TTC549 (cell line): ENCODE data around the gene RBCK1.

Source experiments
- FAIRE-seq: peaks from 2 replicates; lab custom pipeline; 2012; peaks lifted over from hg19 to GRCh38; lab: Jason Lieb, UNC

Gene RBCK1

GRCh38 chr20:399182-399707, 8.9 kb upstream of the RBCK1 start:
- FAIRE-seq: no peak

GRCh38 chr20:400128-400453, 8.0 kb upstream of the RBCK1 start:
- FAIRE-seq: no peak

- no peak for FAIRE-seq
Measured at GRCh38 chr20:400454-401275, 7.4 kb upstream of the RBCK1 start.

DNA sequence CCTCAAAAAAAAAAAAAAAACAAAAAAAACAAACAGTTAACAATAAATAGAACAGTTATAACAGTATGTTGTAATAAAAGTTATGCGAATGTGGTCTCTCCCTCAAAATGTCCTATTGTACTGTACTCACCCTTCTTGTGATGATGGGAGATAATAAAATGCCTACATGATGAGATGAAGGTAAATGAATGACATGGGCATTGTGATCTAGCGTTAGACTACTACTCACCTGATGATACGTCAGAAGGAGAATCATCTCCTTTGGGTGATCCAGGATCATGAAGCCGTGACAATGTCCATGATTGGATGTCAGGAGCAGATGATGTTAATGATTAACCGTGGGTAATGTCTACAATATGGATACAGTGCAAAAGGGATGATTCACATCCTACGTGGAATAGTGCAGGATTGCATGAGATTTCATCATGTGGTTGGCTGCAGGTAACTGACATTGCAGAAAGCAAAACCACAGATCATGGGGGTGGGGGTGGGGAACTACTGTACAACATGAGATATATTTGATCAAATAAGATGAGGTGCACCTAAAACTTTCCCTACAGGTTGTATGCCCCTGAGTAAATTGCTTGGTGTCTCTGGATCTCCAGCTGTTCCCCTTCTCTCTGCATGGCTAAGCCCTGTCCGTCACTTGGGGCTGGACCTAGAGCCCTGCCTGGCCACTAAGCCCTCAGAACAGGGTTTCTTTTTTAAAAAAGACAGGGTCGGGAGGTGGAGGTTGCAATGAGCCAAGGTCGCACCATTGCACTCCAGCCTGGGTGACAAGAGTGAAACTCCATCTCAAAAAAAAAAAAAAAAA, 6.2 kb upstream of the RBCK1 start:
- no peak for FAIRE-seq

- FAIRE-seq: no peak
Measured at GRCh38 chr20:402496-402885, 5.6 kb upstream of the RBCK1 start.

- FAIRE-seq: no peak
Measured at GRCh38 chr20:402898-403581, 5.1 kb upstream of the RBCK1 start.

DNA sequence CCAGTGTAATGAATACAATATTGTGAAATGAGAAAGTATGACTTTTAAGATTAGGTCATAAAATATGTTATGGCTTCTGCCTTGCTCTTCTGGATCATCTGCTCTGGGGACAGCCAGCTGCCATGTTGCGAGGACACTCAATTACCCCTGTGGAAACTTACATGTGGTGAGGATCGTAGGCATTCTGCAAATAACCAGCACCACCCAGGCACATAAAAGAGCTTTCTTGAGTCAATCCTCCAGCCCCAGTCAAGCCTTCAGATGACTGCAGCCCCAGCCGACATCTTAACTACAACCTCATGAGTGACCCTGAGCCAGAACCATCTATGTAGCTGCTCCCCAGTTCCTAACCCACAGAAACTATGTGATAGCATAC, 4.5 kb upstream of the RBCK1 start:
- no peak for FAIRE-seq

- FAIRE-seq: no peak
Measured at GRCh38 chr20:404088-404487, 4.0 kb upstream of the RBCK1 start.

DNA sequence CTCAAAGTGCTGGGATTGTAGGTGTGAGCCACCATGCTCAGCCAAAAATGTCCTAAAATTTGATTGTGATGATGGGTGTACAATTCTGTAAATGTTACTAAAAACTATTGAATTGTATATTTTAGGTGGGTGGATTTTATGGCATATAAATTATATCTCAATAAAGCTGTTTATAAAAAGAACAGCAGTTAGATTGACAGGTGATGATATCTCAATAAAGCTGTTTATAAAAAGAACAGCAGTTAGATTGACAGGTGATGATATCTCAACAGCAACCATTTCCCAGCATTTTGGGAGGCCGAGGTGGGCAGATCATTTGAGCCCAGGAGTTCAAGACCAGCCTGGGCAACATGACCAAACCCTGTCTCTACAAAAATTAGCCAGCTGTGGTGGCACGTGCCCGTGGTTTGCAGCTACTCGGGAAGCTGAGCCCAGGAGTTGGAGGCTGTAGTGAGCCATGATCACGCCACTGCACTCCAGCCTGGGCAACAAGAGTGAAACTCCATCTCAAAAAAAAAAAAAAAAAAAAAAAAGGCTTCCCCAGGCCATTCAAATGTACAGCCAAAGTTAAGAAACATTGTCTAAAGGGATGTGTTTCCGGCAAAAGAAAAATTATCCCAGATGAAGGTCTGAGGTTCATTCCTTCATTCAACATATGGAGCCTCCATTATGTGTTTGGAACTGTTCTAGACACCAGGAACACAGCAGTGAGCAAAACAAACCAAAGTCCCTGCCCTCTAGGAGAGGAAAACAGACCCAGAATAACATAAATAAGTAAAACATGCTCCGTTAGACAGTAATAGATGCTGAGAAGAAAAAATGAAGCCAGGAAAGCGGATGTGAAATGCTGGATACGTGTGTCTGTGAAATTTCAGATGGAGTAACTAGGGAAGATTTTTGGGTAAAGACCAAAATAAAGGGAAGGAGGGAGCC, 1.6 kb upstream of the RBCK1 start:
- no peak for FAIRE-seq

DNA sequence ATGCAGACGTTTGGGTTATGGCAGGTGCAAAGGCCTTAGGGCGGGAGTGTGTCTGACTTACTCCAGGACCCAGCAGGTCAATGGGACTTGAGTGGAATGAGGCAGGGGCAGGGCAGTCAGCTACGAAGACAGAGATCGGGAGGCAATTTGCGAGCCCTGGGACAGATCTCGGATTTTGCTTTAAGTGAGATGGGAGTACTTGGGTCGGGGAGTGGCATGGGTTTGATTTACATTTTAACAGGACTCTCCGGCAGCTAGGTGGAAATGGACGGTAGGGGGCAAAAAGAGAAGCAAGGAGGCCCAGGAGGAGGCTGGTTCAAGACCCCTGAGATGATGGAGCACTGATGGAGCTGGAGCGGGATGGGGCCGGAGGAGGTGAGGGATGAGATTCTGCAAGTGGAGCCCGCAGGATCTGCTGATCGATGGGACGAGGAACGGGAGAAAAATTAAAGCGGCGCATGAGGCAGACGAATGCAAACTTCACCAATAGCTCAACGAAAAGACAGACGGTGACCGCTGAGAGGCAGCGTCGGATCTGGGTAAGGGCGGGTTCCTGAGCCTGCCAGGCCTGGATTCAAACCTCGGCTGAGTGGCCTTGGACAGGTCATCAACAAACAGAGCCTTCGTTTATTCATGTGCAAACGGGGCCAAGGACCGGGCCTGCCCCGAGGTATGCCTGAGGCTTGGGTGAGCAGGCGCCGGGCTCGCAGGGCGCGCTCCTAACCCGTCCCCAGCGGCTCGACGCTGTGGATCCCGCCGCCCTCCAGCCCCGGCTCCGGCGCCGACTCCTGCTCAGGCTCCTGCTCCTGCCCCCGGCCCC, 756 bp upstream of the RBCK1 start:
- FAIRE-seq: no peak

DNA sequence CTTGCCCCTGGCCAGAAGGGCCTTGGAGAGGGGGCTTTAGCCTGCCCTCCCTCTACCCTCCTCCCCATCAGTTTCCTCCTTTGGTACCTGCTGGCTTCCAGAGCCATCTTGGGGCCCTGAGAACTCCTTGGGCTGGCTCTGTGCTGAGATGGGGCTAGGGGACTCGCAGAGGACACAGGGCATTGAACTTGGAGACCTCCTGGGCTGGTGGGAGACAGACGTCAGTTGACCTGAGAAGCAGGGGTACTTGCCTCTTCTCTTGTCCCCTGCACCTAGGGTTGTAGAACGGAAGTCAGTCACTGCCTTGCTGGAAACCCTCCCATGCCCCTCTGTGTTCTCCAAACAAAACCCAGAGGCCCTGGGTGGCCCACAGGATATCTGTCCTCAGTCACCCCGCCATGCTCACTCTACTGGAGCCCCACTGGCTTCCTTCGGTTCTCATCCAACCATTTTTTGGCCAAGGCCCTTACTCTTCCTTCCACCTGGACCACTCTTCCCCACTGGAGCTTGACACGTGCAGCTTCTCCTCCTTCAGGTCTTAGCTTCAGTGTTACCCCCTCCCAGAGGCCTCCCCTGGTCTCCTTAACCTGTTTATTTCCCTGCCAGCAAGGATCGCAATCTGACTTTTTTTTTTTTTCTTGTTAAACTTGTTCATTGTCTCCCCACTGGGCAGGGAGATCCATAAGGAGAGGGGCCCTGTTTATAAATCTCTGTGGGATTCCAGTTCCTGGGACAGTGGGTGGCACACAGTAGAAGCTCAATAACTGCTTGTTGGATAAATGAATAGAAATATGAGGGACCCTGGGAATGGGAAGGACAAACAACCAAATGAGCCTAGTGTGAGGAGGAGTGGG, 971 bp downstream of the RBCK1 start:
- FAIRE-seq: no peak

- no peak for FAIRE-seq
Measured at GRCh38 chr20:409697-410559, 1.8 kb downstream of the RBCK1 start.

- no peak for FAIRE-seq
Measured at GRCh38 chr20:412081-412480, 4.0 kb downstream of the RBCK1 start.

- no peak for FAIRE-seq
Measured at GRCh38 chr20:414161-414560, 6.1 kb downstream of the RBCK1 start.

GRCh38 chr20:415820-416322, 7.8 kb downstream of the RBCK1 start:
- FAIRE-seq: no peak

DNA sequence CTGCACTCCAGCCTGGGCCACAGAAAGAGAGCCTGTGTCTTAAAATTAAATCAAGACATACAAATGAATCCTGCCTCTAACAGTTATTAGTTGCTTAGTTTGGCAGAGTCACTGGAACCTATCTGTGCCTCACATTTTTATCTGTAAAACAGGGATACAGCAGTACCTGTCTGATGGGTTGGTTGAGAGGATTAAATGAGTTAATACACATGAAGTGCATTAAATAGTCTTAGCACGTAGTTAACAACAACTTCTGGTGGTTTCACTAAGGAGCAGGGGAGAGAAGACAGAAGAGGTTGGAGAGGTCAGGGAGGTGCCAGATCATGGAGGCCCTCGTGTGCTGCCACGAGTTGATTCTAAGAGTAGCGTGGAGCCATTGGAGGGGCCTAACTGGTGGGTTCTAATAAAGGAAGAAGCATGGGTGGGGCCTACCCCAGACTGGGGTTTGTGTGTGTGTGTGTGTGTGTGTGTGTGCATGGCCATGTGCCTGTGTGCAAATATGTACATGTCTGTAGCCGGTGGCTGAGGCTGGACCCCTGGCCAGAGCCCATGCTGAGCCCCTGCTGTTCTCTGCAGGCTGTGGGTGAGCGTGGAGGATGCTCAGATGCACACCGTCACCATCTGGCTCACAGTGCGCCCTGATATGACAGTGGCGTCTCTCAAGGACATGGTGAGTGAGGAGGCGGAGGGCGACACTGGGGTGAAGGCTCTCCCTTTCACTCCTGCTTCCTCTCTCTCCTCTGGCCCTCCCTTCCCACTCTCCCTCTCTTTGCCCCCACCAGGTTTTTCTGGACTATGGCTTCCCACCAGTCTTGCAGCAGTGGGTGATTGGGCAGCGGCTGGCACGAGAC, 9.1 kb downstream of the RBCK1 start:
- no peak for FAIRE-seq

DNA sequence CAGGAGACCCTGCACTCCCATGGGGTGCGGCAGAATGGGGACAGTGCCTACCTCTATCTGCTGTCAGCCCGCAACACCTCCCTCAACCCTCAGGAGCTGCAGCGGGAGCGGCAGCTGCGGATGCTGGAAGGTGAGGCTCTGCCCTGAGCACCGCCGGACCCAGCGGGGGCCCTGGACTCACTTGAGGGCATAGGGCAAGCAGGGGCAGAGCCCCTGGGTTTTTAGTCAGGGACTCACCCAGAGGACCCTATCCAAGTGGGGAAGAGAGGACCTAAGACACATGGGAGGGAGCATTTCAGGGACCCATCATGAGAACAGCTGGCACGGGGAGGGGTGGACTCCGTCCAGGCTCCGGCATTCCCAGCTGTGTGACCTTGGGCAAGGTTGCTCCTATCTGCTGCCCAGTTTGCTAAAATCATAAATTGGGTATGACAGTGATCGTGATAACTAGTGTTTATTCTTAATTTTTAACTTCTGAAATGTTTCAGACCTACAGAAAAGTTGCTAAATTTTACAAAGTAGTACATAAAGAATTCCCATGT, 9.8 kb downstream of the RBCK1 start:
- FAIRE-seq: no peak
